Karpas-422 (cell line): ENCODE data around the gene WDR49. TPM values are rescaled to one million over a fixed set of nuclear protein-coding genes. Genes with fewer than 3 reads are reported as not detected.

Experiments used
- DNase-seq: peaks from one replicate; pipeline ENCODE4 v3.0.0-alpha.2; 2015
- H2AFZ ChIP-seq: fragments of 200-600 bp; sonication (generic); 2 replicates; pipeline ENCODE4 v1.6.1; 2014; ENCODE audit warnings: antibody characterized with exemption, low read length, mixed read lengths
- H3K27ac ChIP-seq: fragments of 200-600 bp; sonication (generic); 2 replicates; pipeline ENCODE4 v1.5.1; 2014; ENCODE audit warnings: mild to moderate bottlenecking, low read length, moderate library complexity
- H3K27me3 ChIP-seq: fragments of 200-600 bp; sonication (generic); 2 replicates; pipeline ENCODE4 v1.6.1; 2014; ENCODE audit warnings: low read length, mixed read lengths
- H3K36me3 ChIP-seq: fragments of 200-600 bp; sonication (generic); 2 replicates; pipeline ENCODE4 v1.6.1; 2014; ENCODE audit warnings: low read length, mixed read lengths; ENCODE audit not compliant: insufficient read depth
- H3K4me1 ChIP-seq: fragments of 200-600 bp; sonication (generic); 2 replicates; pipeline ENCODE4 v1.6.1; 2014; ENCODE audit warnings: mild to moderate bottlenecking, low read length, mixed read lengths
- H3K4me2 ChIP-seq: fragments of 200-600 bp; sonication (generic); 2 replicates; pipeline ENCODE4 v1.6.1; 2014; ENCODE audit warnings: low read length, low read depth, mild to moderate bottlenecking; ENCODE audit not compliant: poor library complexity, severe bottlenecking
- H3K4me3 ChIP-seq: fragments of 200-600 bp; sonication (generic); 2 replicates; pipeline ENCODE4 v1.5.1; 2014; ENCODE audit warnings: mild to moderate bottlenecking, antibody characterized with exemption, low read length, mixed read lengths
- H3K79me2 ChIP-seq: fragments of 200-600 bp; sonication (generic); 2 replicates; pipeline ENCODE4 v1.6.1; 2014; ENCODE audit warnings: mild to moderate bottlenecking, low read length, mixed read lengths
- H3K9ac ChIP-seq: fragments of 200-600 bp; sonication (generic); 2 replicates; pipeline ENCODE4 v1.6.0; 2014; ENCODE audit warnings: low read length
- H3K9me2 ChIP-seq: fragments of 200-600 bp; sonication (generic), shearing (Covaris generic); replicated peaks from 2 replicates; pipeline ENCODE4 v1.6.0; 2014; ENCODE audit warnings: mild to moderate bottlenecking, low read length, moderate library complexity; ENCODE audit not compliant: insufficient read depth
- H3K9me3 ChIP-seq: fragments of 300-700, 200-600 bp; sonication (generic); 2 replicates; pipeline ENCODE4 v1.6.1; 2014; ENCODE audit warnings: low read length, mixed read lengths
- H4K20me1 ChIP-seq: fragments of 200-600 bp; sonication (generic); 2 replicates; pipeline ENCODE4 v1.6.1; 2014; ENCODE audit warnings: mild to moderate bottlenecking, antibody characterized with exemption, low read length, low read depth; ENCODE audit not compliant: insufficient read depth
- total RNA-seq: library from RNA; depleted of rRNA; stranded (reverse); fragments of >200 nt; shearing (Covaris generic); gene quantifications from 2 replicates; pipeline ENCODE4 v1.2.3, GENCODE V29; 2014; ENCODE audit warnings: low replicate concordance

Gene WDR49
- total RNA-seq, 1 experiment from 2014 or later = not detected

- Histone ChIP-seq H3K9me2 (no peaks in the 10 kb centered on the region), H2AFZ (no peak overlapping the region), H3K27ac (no peak overlapping the region), H4K20me1 (no peaks in the 10 kb centered on the region), H3K79me2 (no peaks in the 10 kb centered on the region), H3K36me3 (no peaks in the 10 kb centered on the region), H3K4me3 (no peak overlapping the region), H3K4me2 (no peak overlapping the region), H3K9ac (no peak overlapping the region), H3K27me3 (no peaks in the 10 kb centered on the region), H3K4me1 (no peaks in the 10 kb centered on the region), H3K9me3 (no peaks in the 10 kb centered on the region)
- no peak for DNase-seq
These were observed 88.3 kb downstream of the WDR49 start for GRCh38 chr3:167565489-167565888.

GRCh38 chr3:167564612-167565011, 89.1 kb downstream of the WDR49 start:
- no peak overlapping the region for H3K27ac ChIP-seq

GRCh38 chr3:167559924-167560323, 93.8 kb downstream of the WDR49 start:
- no peak overlapping the region for H3K27ac ChIP-seq
- no peaks in the 10 kb centered on the region for H3K9me3 ChIP-seq

More at GRCh38 chr3:167564612-167565011, 89.1 kb downstream of the WDR49 start:
- no peak overlapping the region for H2AFZ ChIP-seq
- no peaks in the 10 kb centered on the region; the same call in 1 of the 2 replicates for H3K4me1 ChIP-seq
- no peaks in the 10 kb centered on the region for H3K9me3 ChIP-seq
- no peaks in the 10 kb centered on the region for H3K79me2 ChIP-seq
- H3K4me2 ChIP-seq = no peak overlapping the region
- no peaks in the 10 kb centered on the region for H4K20me1 ChIP-seq
- no peaks in the 10 kb centered on the region for H3K9me2 ChIP-seq
- no peak for DNase-seq
- no peak overlapping the region for H3K4me3 ChIP-seq
- no peaks in the 10 kb centered on the region for H3K27me3 ChIP-seq
- H3K9ac ChIP-seq = no peak overlapping the region
- H3K36me3 ChIP-seq = no peaks in the 10 kb centered on the region

GRCh38 chr3:167554898-167555297, 98.8 kb downstream of the WDR49 start:
- no peak for DNase-seq
- no peak overlapping the region for H3K4me2 ChIP-seq
- no peaks in the 10 kb centered on the region for H4K20me1 ChIP-seq
- H3K9ac ChIP-seq = no peak overlapping the region
- no peaks in the 10 kb centered on the region for H3K9me3 ChIP-seq
- no peaks in the 10 kb centered on the region; the same call in 1 of the 2 replicates for H3K4me1 ChIP-seq
- no peak overlapping the region for H2AFZ ChIP-seq
- H3K9me2 ChIP-seq = no peaks in the 10 kb centered on the region
- H3K4me3 ChIP-seq = no peak overlapping the region
- H3K27me3 ChIP-seq = no peaks in the 10 kb centered on the region
- no peak overlapping the region for H3K27ac ChIP-seq
- H3K36me3 ChIP-seq = no peaks in the 10 kb centered on the region
- no peaks in the 10 kb centered on the region for H3K79me2 ChIP-seq

More at GRCh38 chr3:167559924-167560323, 93.8 kb downstream of the WDR49 start:
- Histone ChIP-seq H3K9ac (no peak overlapping the region), H3K4me2 (no peak overlapping the region), H3K9me2 (no peaks in the 10 kb centered on the region), H3K27me3 (no peaks in the 10 kb centered on the region), H3K79me2 (no peaks in the 10 kb centered on the region), H3K4me3 (no peak overlapping the region), H4K20me1 (no peaks in the 10 kb centered on the region), H2AFZ (no peak overlapping the region), H3K4me1 (no peaks in the 10 kb centered on the region; the same call in 1 of the 2 replicates), H3K36me3 (no peaks in the 10 kb centered on the region)
- peak; percentile 44 for DNase-seq

- H3K36me3 ChIP-seq = no peaks in the 10 kb centered on the region
- H3K9me3 ChIP-seq = no peaks in the 10 kb centered on the region
- no peak overlapping the region for H3K9ac ChIP-seq
- H3K9me2 ChIP-seq = no peaks in the 10 kb centered on the region
- H3K79me2 ChIP-seq = no peaks in the 10 kb centered on the region
- DNase-seq = no peak
- no peak overlapping the region for H2AFZ ChIP-seq
- no peak overlapping the region for H3K27ac ChIP-seq
- H3K4me2 ChIP-seq = no peak overlapping the region
- H3K27me3 ChIP-seq = 0 out of 2 replicates have a peak, but pooled peaks cover 2% of the 10 kb centered on the region
- no peaks in the 10 kb centered on the region for H4K20me1 ChIP-seq
- H3K4me3 ChIP-seq = no peak overlapping the region
- H3K4me1 ChIP-seq = no peaks in the 10 kb centered on the region
These were observed 115.7 kb downstream of the WDR49 start for GRCh38 chr3:167538081-167538480.

- Histone ChIP-seq H3K79me2 (no peaks in the 10 kb centered on the region), H3K27me3 (no peaks in the 10 kb centered on the region), H3K4me2 (no peak overlapping the region), H3K4me1 (no peaks in the 10 kb centered on the region), H3K9me2 (no peaks in the 10 kb centered on the region), H3K9me3 (no peaks in the 10 kb centered on the region), H2AFZ (no peak overlapping the region), H3K9ac (no peak overlapping the region), H4K20me1 (no peaks in the 10 kb centered on the region), H3K36me3 (no peaks in the 10 kb centered on the region), H3K27ac (no peak overlapping the region), H3K4me3 (no peak overlapping the region)
- peak; percentile 29 for DNase-seq
These were observed 132.8 kb downstream of the WDR49 start for GRCh38 chr3:167521006-167521355.

GRCh38 chr3:167520266-167521005, 133.3 kb downstream of the WDR49 start:
- H2AFZ ChIP-seq = no peak overlapping the region
- H3K27me3 ChIP-seq = no peaks in the 10 kb centered on the region

GRCh38 chr3:167507954-167508353, 145.8 kb downstream of the WDR49 start:
- H2AFZ ChIP-seq = no peak overlapping the region
- H3K27ac ChIP-seq = no peak overlapping the region
- peak; percentile 35 for DNase-seq
- H3K27me3 ChIP-seq = no peaks in the 10 kb centered on the region
- H3K36me3 ChIP-seq = no peaks in the 10 kb centered on the region
- H3K9me2 ChIP-seq = no peaks in the 10 kb centered on the region
- H4K20me1 ChIP-seq = no peaks in the 10 kb centered on the region
- no peak overlapping the region for H3K4me2 ChIP-seq
- H3K9me3 ChIP-seq = no peaks in the 10 kb centered on the region
- H3K4me1 ChIP-seq = no peaks in the 10 kb centered on the region
- no peak overlapping the region for H3K4me3 ChIP-seq
- H3K79me2 ChIP-seq = no peaks in the 10 kb centered on the region
- H3K9ac ChIP-seq = no peak overlapping the region

More at GRCh38 chr3:167520266-167521005, 133.3 kb downstream of the WDR49 start:
- no peaks in the 10 kb centered on the region for H3K9me2 ChIP-seq
- no peaks in the 10 kb centered on the region for H3K4me1 ChIP-seq
- H3K9ac ChIP-seq = no peak overlapping the region
- no peak for DNase-seq
- H3K27ac ChIP-seq = no peak overlapping the region
- H3K79me2 ChIP-seq = no peaks in the 10 kb centered on the region
- no peaks in the 10 kb centered on the region for H3K9me3 ChIP-seq
- H3K4me3 ChIP-seq = no peak overlapping the region
- no peaks in the 10 kb centered on the region for H4K20me1 ChIP-seq
- no peak overlapping the region for H3K4me2 ChIP-seq
- H3K36me3 ChIP-seq = no peaks in the 10 kb centered on the region
